Measurements from ENCODE around the gene BRD7. TPM values are rescaled to one million over a fixed set of nuclear protein-coding genes. Genes with fewer than 3 reads are reported as not detected.
"Not testable (repeated sequence)": the region's sequence is repeated elsewhere in the genome, so short reads cannot be mapped to it uniquely, and the experiment has no call there.

BRD7 gene
- polyA plus RNA-seq, 3 donors from 2014 or later: 15.7 to 42.7 (median 39.8) TPM

DNA sequence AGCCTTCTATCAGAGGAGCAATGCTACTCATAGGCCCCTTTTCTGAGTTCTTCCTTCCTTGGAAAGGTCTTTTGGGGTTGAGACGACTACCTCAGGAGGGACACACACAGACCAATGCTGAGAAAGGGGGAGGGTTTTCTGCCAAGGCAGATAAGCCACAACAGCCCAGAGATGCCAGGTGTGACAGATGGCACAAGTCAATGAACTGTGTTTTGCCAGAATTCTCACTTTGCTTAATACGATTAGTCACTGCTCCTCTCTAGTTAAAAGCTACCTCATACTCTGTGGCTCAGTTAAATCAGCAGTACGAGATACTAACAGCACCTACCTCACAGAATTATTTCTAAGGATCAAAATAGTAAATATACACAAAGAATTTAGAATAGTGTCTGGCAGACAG is 8.0 kb downstream of the BRD7 start:
- Mint-ChIP-seq H3K36me3 (peaks cover 9 to 18% (median 11%) of the 10 kb centered on the region in 3 donors), H3K27me3 (ENCODE audit: low read depth in 3 of 3) (peaks cover 0 to under 1% (median 0%) of the 10 kb centered on the region in 3 donors), H3K9me3 (no peaks in the 10 kb centered on the region), H3K27ac (peak overlapping the region in 2 of 6 donors; percentile 57 to 60), H3K4me1 (peaks cover 41 to 76% of the 10 kb centered on the region in 2 donors), H3K4me3 (no peak overlapping the region)
- no peak for DNase-seq

DNA sequence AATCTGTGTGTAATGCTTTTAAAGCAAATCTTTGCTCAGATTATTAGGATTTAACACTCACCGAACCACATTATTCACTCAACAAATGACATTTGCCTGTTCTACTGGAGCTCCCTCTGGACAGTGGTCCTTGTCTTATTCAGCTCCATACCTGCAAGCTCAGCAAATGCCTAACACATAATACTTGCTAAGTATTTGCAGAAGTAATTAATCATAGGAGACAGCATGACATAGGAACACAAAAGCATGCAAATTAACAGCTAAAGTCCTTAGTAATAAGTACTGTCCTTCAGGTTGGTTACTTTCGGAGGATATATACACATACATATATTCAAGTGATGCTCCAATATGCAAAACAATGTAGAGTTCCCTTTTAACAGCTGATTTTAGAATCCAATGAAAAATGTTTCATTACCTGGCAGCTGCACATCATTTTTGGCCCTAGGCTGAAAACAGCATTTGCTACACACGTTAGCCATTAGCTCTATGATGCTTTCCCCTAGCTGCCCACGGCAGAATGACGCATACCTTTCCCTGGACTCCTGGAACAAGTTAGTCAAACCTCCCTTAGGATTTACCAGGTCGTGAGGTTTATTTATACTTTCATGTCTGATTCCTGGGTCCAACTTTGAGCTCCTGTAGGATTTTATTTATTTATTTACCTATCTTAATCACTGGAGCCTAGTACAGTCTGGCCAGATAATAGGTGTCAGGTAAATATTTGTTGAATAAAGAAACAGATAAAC is 8.6 kb downstream of the BRD7 start:
- H3K4me3 Mint-ChIP-seq: no peak overlapping the region
- no peaks in the 10 kb centered on the region for H3K9me3 Mint-ChIP-seq
- DNase-seq: no peak
- H3K27me3 Mint-ChIP-seq (ENCODE audit: low read depth in 3 of 3): no peaks in the 10 kb centered on the region
- H3K27ac Mint-ChIP-seq: peak overlapping the region in 5 of 6 donors; percentile 21 to 78 (median 60)
- H3K36me3 Mint-ChIP-seq: peaks cover 9 to 22% (median 9%) of the 10 kb centered on the region in 3 donors
- H3K4me1 Mint-ChIP-seq: peaks cover 36 to 71% of the 10 kb centered on the region in 2 donors

GRCh38 chr16:50359626-50360025 is 9.2 kb downstream of the BRD7 start:
- DNase-seq: no peak
- Mint-ChIP-seq H3K36me3 (peaks cover 7 to 24% (median 9%) of the 10 kb centered on the region in 3 donors), H3K4me3 (peak overlapping the region in 1 of 5 donors; percentile 18), H3K4me1 (peaks cover 36 to 71% of the 10 kb centered on the region in 2 donors), H3K27me3 (ENCODE audit: low read depth in 3 of 3) (no peaks in the 10 kb centered on the region), H3K27ac (peak overlapping the region; percentile 0 to 78 (median 62)), H3K9me3 (no peaks in the 10 kb centered on the region)

- Mint-ChIP-seq H3K9me3 (no peaks in the 10 kb centered on the region), H3K27me3 (ENCODE audit: low read depth in 3 of 3) (peaks cover 0 to 1% (median 0%) of the 10 kb centered on the region in 3 donors), H3K27ac (peak overlapping the region; percentile 1 to 94 (median 83)), H3K4me1 (peaks cover 27 to 35% of the 10 kb centered on the region in 2 donors), H3K36me3 (peaks cover 8 to 22% (median 10%) of the 10 kb centered on the region in 3 donors), H3K4me3 (peak overlapping the region in 1 of 5 donors; percentile 21)
- DNase-seq: peak; percentile 53 to 62 (median 57)
Observed at GRCh38 chr16:50354629-50355456, 13.9 kb downstream of the BRD7 start.

GRCh38 chr16:50354082-50354481 is 14.7 kb downstream of the BRD7 start:
- peaks cover 0 to 3% (median 0%) of the 10 kb centered on the region in 3 donors for H3K27me3 Mint-ChIP-seq (ENCODE audit: low read depth in 3 of 3)
- no peak for DNase-seq
- no peak overlapping the region for H3K4me3 Mint-ChIP-seq
- peaks cover 12 to 25% (median 13%) of the 10 kb centered on the region in 3 donors for H3K36me3 Mint-ChIP-seq
- peaks cover 24 to 27% of the 10 kb centered on the region in 2 donors for H3K4me1 Mint-ChIP-seq
- peaks cover 0 to 2% (median 0%) of the 10 kb centered on the region in 6 donors for H3K9me3 Mint-ChIP-seq
- peak overlapping the region in 5 of 6 donors; percentile 57 to 92 (median 81) for H3K27ac Mint-ChIP-seq

DNA sequence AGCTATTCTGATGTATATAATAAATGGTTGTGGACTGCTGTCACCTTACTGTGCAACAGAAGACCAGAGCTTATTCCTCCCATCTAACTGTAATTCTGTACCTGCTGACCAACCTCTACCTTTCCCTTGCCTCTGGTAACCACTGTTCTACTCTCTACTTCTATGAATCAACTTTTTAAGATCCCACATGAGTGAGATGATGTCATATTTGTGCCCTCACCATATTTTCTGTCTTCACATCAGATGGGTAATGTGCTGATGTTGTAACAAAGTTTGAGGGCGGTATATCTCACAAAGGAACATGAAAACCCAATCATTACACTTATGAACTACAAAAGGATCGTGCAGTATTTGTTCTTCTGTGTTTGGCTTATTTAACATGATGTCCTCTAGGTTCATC is 16.8 kb downstream of the BRD7 start:
- peaks cover 24 to 38% of the 10 kb centered on the region in 2 donors for H3K4me1 Mint-ChIP-seq
- peaks cover 0 to 5% (median 0%) of the 10 kb centered on the region in 3 donors for H3K27me3 Mint-ChIP-seq (ENCODE audit: low read depth in 3 of 3)
- H3K27ac Mint-ChIP-seq: peak overlapping the region in 5 of 6 donors; percentile 4 to 88 (median 29)
- no peak for DNase-seq
- H3K9me3 Mint-ChIP-seq: peaks cover 0 to 2% (median 0%) of the 10 kb centered on the region in 6 donors
- peaks cover 18 to 43% (median 26%) of the 10 kb centered on the region in 3 donors for H3K36me3 Mint-ChIP-seq
- no peak overlapping the region for H3K4me3 Mint-ChIP-seq

DNA sequence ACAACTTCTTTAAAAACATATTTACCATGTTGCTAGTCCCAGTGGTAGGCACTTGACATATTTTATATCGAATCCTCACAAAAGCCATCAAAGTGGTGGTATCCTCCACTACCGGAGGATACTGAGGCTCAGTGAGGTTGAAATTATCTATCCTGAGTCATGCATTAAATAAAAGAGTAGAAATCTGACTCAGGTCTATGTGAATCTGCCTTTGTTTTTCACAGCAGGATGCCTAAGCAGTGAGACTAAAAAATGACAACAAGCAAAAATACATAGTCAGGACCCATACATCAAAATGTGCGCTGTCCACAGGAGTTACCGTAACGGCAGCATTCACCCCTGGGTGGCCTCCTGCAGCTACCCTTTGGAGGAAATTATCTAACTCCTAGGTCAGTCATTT is 17.7 kb downstream of the BRD7 start:
- peaks cover 0 to 3% (median 0%) of the 10 kb centered on the region in 6 donors for H3K9me3 Mint-ChIP-seq
- H3K4me3 Mint-ChIP-seq: no peak overlapping the region
- no peak for DNase-seq
- peaks cover 21 to 41% of the 10 kb centered on the region in 2 donors for H3K4me1 Mint-ChIP-seq
- peak overlapping the region in 5 of 6 donors; percentile 11 to 78 (median 72) for H3K27ac Mint-ChIP-seq
- H3K27me3 Mint-ChIP-seq (ENCODE audit: low read depth in 3 of 3): peaks cover 0 to 5% (median 0%) of the 10 kb centered on the region in 3 donors
- peaks cover 18 to 48% (median 30%) of the 10 kb centered on the region in 3 donors for H3K36me3 Mint-ChIP-seq

DNA sequence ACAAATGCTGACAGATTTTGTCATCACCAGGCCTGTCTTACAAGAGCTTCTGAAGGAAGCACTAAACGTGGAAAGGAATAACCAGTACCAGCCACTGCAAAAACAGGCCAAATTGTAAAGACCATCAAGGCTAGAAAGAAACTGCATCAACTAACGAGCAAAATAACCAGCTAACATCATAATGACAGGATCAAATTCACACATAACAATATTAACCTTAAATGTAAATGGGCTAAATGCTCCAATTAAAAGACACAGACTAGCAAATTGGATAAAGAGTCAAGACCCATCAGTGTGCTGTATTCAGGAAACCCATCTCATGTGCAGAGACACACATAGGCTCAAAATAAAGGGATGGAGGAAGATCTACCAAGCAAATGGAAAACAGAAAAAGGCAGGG is 23.6 kb downstream of the BRD7 start:
- H3K36me3 Mint-ChIP-seq: peaks cover 15 to 67% (median 43%) of the 10 kb centered on the region in 3 donors

DNA sequence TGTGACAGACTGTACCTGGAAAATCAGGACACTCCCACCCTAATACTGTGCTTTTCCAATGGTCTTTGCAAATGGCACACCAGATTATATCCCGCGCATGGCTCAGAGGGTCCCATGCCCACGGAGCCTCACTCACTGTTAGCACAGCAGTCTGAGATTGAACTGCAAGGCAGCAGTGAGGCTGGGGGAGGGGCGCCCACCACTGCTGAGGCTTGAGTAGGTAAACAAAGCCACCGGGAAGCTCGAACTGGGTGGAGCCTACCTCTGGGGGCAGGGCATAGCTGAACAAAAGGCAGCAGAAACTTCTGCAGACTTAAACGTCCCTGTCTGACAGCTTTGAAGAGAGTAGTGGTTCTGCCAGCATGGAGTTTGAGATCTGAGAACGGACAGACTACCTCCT is 25.2 kb downstream of the BRD7 start:
- H3K27ac Mint-ChIP-seq: peak overlapping the region in 1 of 6 donors; percentile 59

More for the DNA sequence above, 23.6 kb downstream of the BRD7 start:
- H3K9me3 Mint-ChIP-seq; H3K4me3 Mint-ChIP-seq; H3K27me3 Mint-ChIP-seq (ENCODE audit: low read depth in 3 of 3); DNase-seq: not testable (repeated sequence)
- Mint-ChIP-seq H3K4me1 (peaks cover 8 to 35% of the 10 kb centered on the region in 2 donors), H3K27ac (peak overlapping the region in 2 of 6 donors; percentile 24 to 29)

GRCh38 chr16:50340578-50340977 is 28.2 kb downstream of the BRD7 start:
- peaks cover 39 to 51% of the 10 kb centered on the region in 2 donors for H3K4me1 Mint-ChIP-seq
- H3K27ac Mint-ChIP-seq: peak overlapping the region; percentile 13 to 98 (median 80)

More for the DNA sequence above, 25.2 kb downstream of the BRD7 start:
- not testable (repeated sequence) for H3K27me3 Mint-ChIP-seq (ENCODE audit: low read depth in 3 of 3); H3K9me3 Mint-ChIP-seq; DNase-seq; H3K4me3 Mint-ChIP-seq
- H3K36me3 Mint-ChIP-seq: peaks cover 10 to 62% (median 33%) of the 10 kb centered on the region in 3 donors
- H3K4me1 Mint-ChIP-seq: peaks cover 14 to 35% of the 10 kb centered on the region in 2 donors

GRCh38 chr16:50338371-50339231 is 30.2 kb downstream of the BRD7 start:
- H3K36me3 Mint-ChIP-seq: peaks cover 11 to 38% (median 17%) of the 10 kb centered on the region in 3 donors
- peaks cover 56 to 64% of the 10 kb centered on the region in 2 donors for H3K4me1 Mint-ChIP-seq
- no peaks in the 10 kb centered on the region for H3K9me3 Mint-ChIP-seq
- peak overlapping the region; percentile 64 to 86 (median 71) for H3K4me3 Mint-ChIP-seq
- H3K27me3 Mint-ChIP-seq (ENCODE audit: low read depth in 3 of 3): peaks cover 5 to 28% (median 12%) of the 10 kb centered on the region in 3 donors
- H3K27ac Mint-ChIP-seq: peak overlapping the region; percentile 94 to 100 (median 98)
- DNase-seq: peak; percentile 71 to 82 (median 75)

More at GRCh38 chr16:50340578-50340977, 28.2 kb downstream of the BRD7 start:
- Mint-ChIP-seq H3K27me3 (ENCODE audit: low read depth in 3 of 3) (peaks cover 5 to 20% (median 8%) of the 10 kb centered on the region in 3 donors), H3K36me3 (peaks cover 11 to 45% (median 18%) of the 10 kb centered on the region in 3 donors), H3K9me3 (no peaks in the 10 kb centered on the region), H3K4me3 (no peak overlapping the region)
- DNase-seq: no peak

- H3K36me3 Mint-ChIP-seq: peaks cover 21 to 46% (median 27%) of the 10 kb centered on the region in 3 donors
- H3K4me3 Mint-ChIP-seq: peak overlapping the region in 3 of 5 donors; percentile 71 to 86 (median 73)
- no peak for DNase-seq
- peak overlapping the region; percentile 94 to 100 (median 98) for H3K27ac Mint-ChIP-seq
- peaks cover 66 to 76% of the 10 kb centered on the region in 2 donors for H3K4me1 Mint-ChIP-seq
- peaks cover 5 to 28% (median 13%) of the 10 kb centered on the region in 3 donors for H3K27me3 Mint-ChIP-seq (ENCODE audit: low read depth in 3 of 3)
- no peaks in the 10 kb centered on the region for H3K9me3 Mint-ChIP-seq
Observed at GRCh38 chr16:50336884-50337283, 31.9 kb downstream of the BRD7 start.
